HG03575 (cell line): ENCODE data around the gene WWOX.

ENCODE experiments used
- ATAC-seq: cut with Tn5 transposase; IDR thresholded peaks from one replicate; pipeline ENCODE4 v1.9.1; 2021; ENCODE audit not compliant: unreplicated experiment, insufficient number of reproducible peaks, low FRiP score; ENCODE audit errors: extremely low read depth

Gene WWOX

GRCh38 chr16:78307824-78308528, 208.5 kb downstream of the WWOX start:
- no peak for ATAC-seq

GRCh38 chr16:78309763-78310162, 210.3 kb downstream of the WWOX start:
- no peak for ATAC-seq

GRCh38 chr16:78310196-78310595, 210.7 kb downstream of the WWOX start:
- no peak for ATAC-seq

- ATAC-seq, result no peak
Measured at GRCh38 chr16:78310990-78311561, 211.6 kb downstream of the WWOX start.

GRCh38 chr16:78311831-78312230, 212.4 kb downstream of the WWOX start:
- no peak for ATAC-seq

GRCh38 chr16:78317564-78318240, 218.2 kb downstream of the WWOX start:
- no peak for ATAC-seq

GRCh38 chr16:78321620-78322360, 222.3 kb downstream of the WWOX start:
- no peak for ATAC-seq

GRCh38 chr16:78323315-78323714, 223.9 kb downstream of the WWOX start:
- ATAC-seq, result no peak

- ATAC-seq, result no peak
Measured at GRCh38 chr16:78324649-78325285, 225.3 kb downstream of the WWOX start.

- no peak for ATAC-seq
Measured at GRCh38 chr16:78325468-78326352, 226.3 kb downstream of the WWOX start.

GRCh38 chr16:78326731-78327130, 227.3 kb downstream of the WWOX start:
- ATAC-seq, result no peak

GRCh38 chr16:78331731-78332130, 232.3 kb downstream of the WWOX start:
- no peak for ATAC-seq

- no peak for ATAC-seq
Measured at GRCh38 chr16:78333808-78334207, 234.4 kb downstream of the WWOX start.

GRCh38 chr16:78340590-78340989, 241.1 kb downstream of the WWOX start:
- ATAC-seq, result no peak

GRCh38 chr16:78348068-78348467, 248.6 kb downstream of the WWOX start:
- ATAC-seq, result no peak

GRCh38 chr16:78348886-78349285, 249.4 kb downstream of the WWOX start:
- ATAC-seq, result no peak

GRCh38 chr16:78352184-78352583, 252.7 kb downstream of the WWOX start:
- ATAC-seq, result no peak

- ATAC-seq, result no peak
Measured at GRCh38 chr16:78353640-78354275, 254.3 kb downstream of the WWOX start.
